ENCODE results near the gene APCS. TPM values are rescaled to one million over a fixed set of nuclear protein-coding genes. Genes with fewer than 3 reads are reported as not detected.

Gene APCS, protein sequence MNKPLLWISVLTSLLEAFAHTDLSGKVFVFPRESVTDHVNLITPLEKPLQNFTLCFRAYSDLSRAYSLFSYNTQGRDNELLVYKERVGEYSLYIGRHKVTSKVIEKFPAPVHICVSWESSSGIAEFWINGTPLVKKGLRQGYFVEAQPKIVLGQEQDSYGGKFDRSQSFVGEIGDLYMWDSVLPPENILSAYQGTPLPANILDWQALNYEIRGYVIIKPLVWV
- total RNA-seq = not detected
- polyA plus RNA-seq = not detected
- 0 reads per million in 6 experiments for total RNA-seq

DNA sequence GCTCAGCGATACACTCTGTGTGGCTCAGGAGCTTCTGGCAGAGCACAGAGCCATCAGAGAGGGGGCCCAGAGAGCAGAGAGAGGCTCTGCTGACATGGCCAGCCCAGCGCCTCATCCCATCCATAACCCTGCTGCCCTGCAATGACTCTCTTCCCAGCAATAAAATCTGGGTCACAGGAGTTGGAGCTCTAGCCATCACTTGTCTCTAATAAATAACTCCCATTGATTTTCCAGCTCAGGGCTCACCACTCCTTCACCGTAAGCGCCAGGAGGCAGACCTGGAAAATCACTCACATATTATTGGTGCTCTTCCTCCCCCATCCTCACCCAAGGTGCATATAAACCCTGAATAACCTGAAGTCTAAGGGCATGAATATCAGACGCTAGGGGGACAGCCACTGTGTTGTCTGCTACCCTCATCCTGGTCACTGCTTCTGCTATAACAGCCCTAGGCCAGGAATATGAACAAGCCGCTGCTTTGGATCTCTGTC is at the start of gene APCS:
Gene APCS (plus strand): TSS at position 366 of the 491 bp plus-strand sequence. CDS start 96 bp downstream, at position 462.
- Mint-ChIP-seq H3K27ac (no peak within 1 kb of the TSS), H3K4me3 (no peak within 1 kb of the TSS), H3K36me3 (no peaks in the 10 kb centered on the region), H3K9me3 (peaks cover 0 to 10% (median 0%) of the 10 kb centered on the region in 9 donors), H3K27me3 (peaks cover 28 to 57% (median 35%) of the 10 kb centered on the region in 5 donors), H3K4me1 (peaks cover 0 to 1% (median 0%) of the 10 kb centered on the region in 4 donors)
- POLR2A ChIA-PET = no interaction called here
- ATAC-seq (no peak), DNase-seq (no peak)

DNA sequence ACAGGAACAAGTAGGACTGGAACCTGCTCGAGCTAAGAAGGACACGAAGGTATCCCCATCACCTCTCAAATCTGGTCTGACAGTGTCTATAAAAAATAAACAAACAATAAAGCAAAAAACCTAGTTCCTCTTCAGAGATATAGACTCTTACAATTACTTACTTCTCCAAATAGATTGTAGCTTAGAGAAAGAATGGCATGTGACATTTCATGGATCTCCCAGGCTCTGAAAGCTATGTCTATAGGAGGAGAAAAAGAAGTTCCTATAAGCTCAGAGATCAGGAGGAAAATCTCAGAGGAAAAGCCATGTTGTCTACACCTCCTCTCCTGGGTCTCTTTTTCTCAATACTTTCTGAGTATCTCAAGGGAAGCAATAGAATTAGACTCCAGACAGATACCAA is 39.5 kb upstream of the APCS start:
- H3K4me1 Mint-ChIP-seq = no peaks in the 10 kb centered on the region
- ATAC-seq (no peak), DNase-seq (no peak)
- peaks cover 0 to 3% (median 0%) of the 10 kb centered on the region in 9 donors for H3K9me3 Mint-ChIP-seq
- POLR2A ChIA-PET = no interaction called here
- H3K27ac Mint-ChIP-seq = no peak overlapping the region
- no peak overlapping the region for H3K4me3 Mint-ChIP-seq
- H3K27me3 Mint-ChIP-seq = peaks cover 9 to 49% (median 13%) of the 10 kb centered on the region in 5 donors
- H3K36me3 Mint-ChIP-seq = no peaks in the 10 kb centered on the region

DNA sequence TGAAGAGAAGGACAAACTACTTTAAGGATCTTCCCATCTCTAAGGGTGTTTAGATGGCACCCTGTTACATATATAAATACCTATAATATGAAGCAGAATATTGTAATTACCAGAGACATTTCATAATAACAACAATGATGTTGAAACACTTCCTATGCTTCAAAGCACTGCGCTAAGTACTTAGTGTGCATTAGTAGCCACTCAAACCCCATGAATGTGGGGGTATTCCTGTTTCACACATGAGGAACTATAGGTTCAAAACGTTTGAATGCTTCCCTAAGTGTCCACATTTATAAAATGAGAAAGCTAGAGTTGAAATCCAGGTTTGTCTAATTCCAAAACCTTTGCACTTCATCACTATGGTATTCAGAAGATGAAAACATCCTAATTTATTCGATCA is 33.4 kb upstream of the APCS start:
- no peak overlapping the region for H3K4me3 Mint-ChIP-seq
- H3K4me1 Mint-ChIP-seq = no peaks in the 10 kb centered on the region
- ATAC-seq (no peak), DNase-seq (no peak)
- no peak overlapping the region for H3K27ac Mint-ChIP-seq
- no peaks in the 10 kb centered on the region for H3K9me3 Mint-ChIP-seq
- POLR2A ChIA-PET = no interaction called here
- peaks cover 9 to 31% (median 16%) of the 10 kb centered on the region in 5 donors for H3K27me3 Mint-ChIP-seq
- no peaks in the 10 kb centered on the region for H3K36me3 Mint-ChIP-seq

DNA sequence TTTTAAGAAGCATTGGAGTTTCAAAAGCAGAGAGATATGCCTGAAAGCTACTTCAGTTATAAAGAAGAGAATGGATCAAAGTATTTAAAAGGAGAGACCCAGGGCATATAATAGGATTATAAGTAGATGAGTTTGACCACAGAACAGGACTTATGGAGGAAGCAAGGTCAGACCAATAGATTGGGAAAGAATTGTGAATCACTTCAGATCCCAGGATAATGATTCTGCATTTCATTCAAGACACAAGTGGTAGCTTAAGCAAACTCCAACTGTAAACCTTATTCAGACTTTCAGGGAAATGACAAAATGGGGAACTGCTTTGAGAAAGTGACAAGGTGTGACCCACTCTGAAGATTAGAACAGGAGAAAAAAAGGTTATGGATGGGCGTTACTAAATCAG is 32.9 kb upstream of the APCS start:
- ATAC-seq = no peak
- no peaks in the 10 kb centered on the region for H3K4me1 Mint-ChIP-seq
- no peaks in the 10 kb centered on the region for H3K9me3 Mint-ChIP-seq
- H3K27me3 Mint-ChIP-seq = peaks cover 9 to 30% (median 16%) of the 10 kb centered on the region in 5 donors
- no peak overlapping the region for H3K27ac Mint-ChIP-seq
- no peak overlapping the region for H3K4me3 Mint-ChIP-seq
- no peaks in the 10 kb centered on the region for H3K36me3 Mint-ChIP-seq
- POLR2A ChIA-PET = no interaction called here
- no peak for DNase-seq

GRCh38 chr1:159556931-159557369 is 30.7 kb upstream of the APCS start:
- POLR2A ChIA-PET = no interaction called here
- Mint-ChIP-seq H3K27me3 (peaks cover 3 to 24% (median 7%) of the 10 kb centered on the region in 5 donors), H3K36me3 (no peaks in the 10 kb centered on the region), H3K9me3 (no peaks in the 10 kb centered on the region), H3K4me1 (no peaks in the 10 kb centered on the region), H3K27ac (no peak overlapping the region), H3K4me3 (no peak overlapping the region)
- DNase-seq (no peak), ATAC-seq (no peak)

GRCh38 chr1:159560599-159560998 is 27.0 kb upstream of the APCS start:
- Mint-ChIP-seq H3K4me1 (no peaks in the 10 kb centered on the region), H3K4me3 (no peak overlapping the region), H3K9me3 (peaks cover 0 to 5% (median 0%) of the 10 kb centered on the region in 9 donors), H3K36me3 (no peaks in the 10 kb centered on the region), H3K27ac (no peak overlapping the region), H3K27me3 (peaks cover 0 to 11% (median 6%) of the 10 kb centered on the region in 5 donors)
- ATAC-seq = no peak
- no peak for DNase-seq
- POLR2A ChIA-PET = no interaction called here

- Mint-ChIP-seq H3K27me3 (peaks cover 0 to 20% (median 4%) of the 10 kb centered on the region in 5 donors), H3K4me3 (no peak overlapping the region), H3K4me1 (no peaks in the 10 kb centered on the region), H3K36me3 (no peaks in the 10 kb centered on the region), H3K27ac (no peak overlapping the region), H3K9me3 (peaks cover 0 to 14% (median 0%) of the 10 kb centered on the region in 9 donors)
- no peak for DNase-seq
- POLR2A ChIA-PET = no interaction called here
- ATAC-seq = no peak
These were observed 26.1 kb upstream of the APCS start for GRCh38 chr1:159561497-159561896.

DNA sequence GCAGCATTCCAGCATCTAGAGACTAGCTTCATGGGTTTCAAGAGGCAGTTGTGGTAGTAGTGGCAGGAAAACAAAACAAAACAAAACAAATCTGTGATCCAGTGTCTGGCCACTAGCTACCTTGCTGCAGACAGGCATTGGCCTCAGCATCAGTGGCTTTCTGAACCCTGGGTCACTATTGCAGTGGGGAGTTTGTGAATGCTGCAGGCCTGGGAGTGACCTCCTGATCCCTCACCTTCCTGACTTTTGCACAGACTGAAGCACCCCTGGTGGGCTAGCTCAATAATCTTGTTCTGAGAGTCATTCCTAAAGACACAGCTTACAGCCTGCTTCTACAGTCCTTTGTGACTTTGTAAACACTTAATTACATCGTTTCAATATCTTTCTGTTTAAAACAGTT is 24.9 kb upstream of the APCS start:
- no peaks in the 10 kb centered on the region for H3K36me3 Mint-ChIP-seq
- peaks cover 0 to 20% (median 0%) of the 10 kb centered on the region in 9 donors for H3K9me3 Mint-ChIP-seq
- DNase-seq (no peak), ATAC-seq (no peak)
- H3K4me3 Mint-ChIP-seq = no peak overlapping the region
- peaks cover 0 to 21% (median 4%) of the 10 kb centered on the region in 5 donors for H3K27me3 Mint-ChIP-seq
- H3K27ac Mint-ChIP-seq = no peak overlapping the region
- POLR2A ChIA-PET = no interaction called here
- no peaks in the 10 kb centered on the region for H3K4me1 Mint-ChIP-seq

DNA sequence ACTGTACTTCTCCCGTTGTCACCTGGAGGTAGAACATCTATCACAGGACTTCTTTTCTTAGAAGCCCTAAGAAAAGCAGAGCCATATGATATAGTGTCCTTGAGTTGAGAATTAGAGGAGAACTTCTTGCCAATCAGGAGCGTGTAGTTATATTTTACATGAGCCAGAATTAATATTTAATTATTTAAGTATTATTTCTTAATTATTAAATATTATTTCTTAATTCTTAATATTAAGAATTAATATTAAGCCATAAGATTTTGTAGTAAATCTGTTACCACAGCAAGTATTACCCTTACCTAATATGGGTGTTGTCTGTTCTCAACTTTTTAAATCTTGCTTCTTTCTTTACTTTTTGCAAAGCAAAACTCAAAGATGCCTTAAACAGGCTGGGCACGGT is 10.2 kb upstream of the APCS start:
- ATAC-seq = no peak
- H3K9me3 Mint-ChIP-seq = peaks cover 0 to 8% (median 0%) of the 10 kb centered on the region in 9 donors
- POLR2A ChIA-PET = no interaction called here
- peaks cover 0 to 7% (median 0%) of the 10 kb centered on the region in 3 donors for H3K36me3 Mint-ChIP-seq
- no peak overlapping the region for H3K4me3 Mint-ChIP-seq
- DNase-seq = no peak
- H3K27me3 Mint-ChIP-seq = peaks cover 16 to 29% (median 19%) of the 10 kb centered on the region in 5 donors
- H3K4me1 Mint-ChIP-seq = no peaks in the 10 kb centered on the region
- H3K27ac Mint-ChIP-seq = no peak overlapping the region

DNA sequence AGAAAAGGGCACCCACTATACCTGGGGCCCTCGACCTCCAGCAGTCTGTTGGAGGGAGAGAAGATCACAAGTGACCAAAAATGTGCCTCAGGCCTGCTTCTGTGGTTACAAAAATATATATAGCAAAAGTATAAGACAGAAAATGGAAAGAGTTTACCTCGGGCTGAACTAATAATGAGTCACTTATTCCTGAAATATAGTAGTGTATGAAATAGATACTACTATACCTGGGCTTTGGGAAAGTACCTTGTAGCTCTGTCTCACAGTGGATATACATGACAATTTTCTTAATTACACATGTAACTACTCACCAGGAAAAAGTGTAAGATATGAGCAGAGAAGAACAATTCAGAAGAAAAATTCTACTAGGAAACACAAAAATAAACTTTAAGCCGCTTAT is 7.3 kb upstream of the APCS start:
- no peak for ATAC-seq
- POLR2A ChIA-PET = no interaction called here
- no peak for DNase-seq
- Mint-ChIP-seq H3K27me3 (peaks cover 22 to 37% (median 24%) of the 10 kb centered on the region in 5 donors), H3K36me3 (peaks cover 0 to under 1% (median 0%) of the 10 kb centered on the region in 3 donors), H3K4me1 (peaks cover 0 to 1% (median 0%) of the 10 kb centered on the region in 4 donors), H3K27ac (no peak overlapping the region), H3K9me3 (peaks cover 0 to 3% (median 0%) of the 10 kb centered on the region in 9 donors), H3K4me3 (no peak overlapping the region)

DNA sequence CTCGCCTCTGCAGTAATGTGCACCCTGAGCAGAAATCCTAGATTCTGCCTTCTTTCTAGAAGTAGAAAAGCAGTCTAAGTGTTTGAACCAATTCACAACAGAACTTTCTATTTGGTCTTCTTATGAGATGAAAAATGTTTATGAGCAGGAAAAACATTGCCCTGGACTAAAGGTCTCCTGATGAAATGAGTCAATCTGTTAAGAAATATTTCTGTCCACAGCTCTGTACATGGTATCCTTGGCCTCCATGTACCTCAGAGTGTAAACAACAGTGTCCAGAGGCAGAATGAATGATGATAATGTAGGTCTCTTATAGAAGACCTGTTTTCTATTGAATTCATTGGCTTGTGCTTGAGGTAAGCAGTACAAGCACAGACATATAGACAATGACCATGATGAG is 6.2 kb upstream of the APCS start:
- Mint-ChIP-seq H3K27me3 (peaks cover 20 to 38% (median 25%) of the 10 kb centered on the region in 5 donors), H3K36me3 (no peaks in the 10 kb centered on the region), H3K4me1 (peaks cover 0 to 1% (median 0%) of the 10 kb centered on the region in 4 donors), H3K27ac (no peak overlapping the region), H3K4me3 (no peak overlapping the region), H3K9me3 (peaks cover 0 to 2% (median 0%) of the 10 kb centered on the region in 9 donors)
- DNase-seq (no peak), ATAC-seq (no peak)
- POLR2A ChIA-PET = no interaction called here

- ATAC-seq (no peak), DNase-seq (no peak)
- POLR2A ChIA-PET = no interaction called here
- Mint-ChIP-seq H3K4me3 (no peak overlapping the region), H3K4me1 (peaks cover 0 to 1% (median 0%) of the 10 kb centered on the region in 4 donors), H3K27me3 (peaks cover 20 to 47% (median 28%) of the 10 kb centered on the region in 5 donors), H3K36me3 (no peaks in the 10 kb centered on the region), H3K9me3 (peaks cover 0 to 2% (median 0%) of the 10 kb centered on the region in 9 donors), H3K27ac (no peak overlapping the region)
These were observed 3.1 kb upstream of the APCS start for GRCh38 chr1:159584536-159584935.

GRCh38 chr1:159591981-159592380 is 4.4 kb downstream of the APCS start:
- Mint-ChIP-seq H3K27me3 (peaks cover 12 to 47% (median 24%) of the 10 kb centered on the region in 5 donors), H3K9me3 (peaks cover 0 to 10% (median 0%) of the 10 kb centered on the region in 9 donors), H3K36me3 (no peaks in the 10 kb centered on the region), H3K27ac (no peak overlapping the region), H3K4me1 (no peaks in the 10 kb centered on the region), H3K4me3 (no peak overlapping the region)
- POLR2A ChIA-PET = no interaction called here
- ATAC-seq (no peak), DNase-seq (no peak)

Measured in naive thymus-derived CD8-positive, alpha-beta T cell (primary cell).